Neural progenitor cell (in vitro differentiated cells): Measurements from ENCODE around the gene AKR1B1. TPM values are rescaled to one million over a fixed set of nuclear protein-coding genes. Genes with fewer than 3 reads are reported as not detected.

Experiments used
- DNase-seq: peaks from one replicate; pipeline ENCODE4 v3.0.0-alpha.2; 2016; ENCODE audit warnings: low spot score
- H2AFZ ChIP-seq: fragments of 200-600 bp; sonication (generic); replicated peaks from 2 replicates; pipeline ENCODE4 v1.6.1; 2016; ENCODE audit warnings: antibody characterized with exemption
- H3F3A ChIP-seq: fragments of 200-600 bp; sonication (generic); 2 replicates; pipeline ENCODE4 v1.6.1; 2016; ENCODE audit warnings: antibody characterized with exemption, low read depth
- H3K27ac ChIP-seq: fragments of 200-600 bp; sonication (generic); 2 replicates; pipeline ENCODE4 v1.5.1; 2016; ENCODE audit warnings: mild to moderate bottlenecking
- H3K27me3 ChIP-seq: fragments of 200-600 bp; sonication (generic); 2 replicates; pipeline ENCODE4 v1.6.1; 2016; ENCODE audit warnings: mild to moderate bottlenecking, moderate library complexity
- H3K36me3 ChIP-seq: fragments of 200-600 bp; sonication (generic); 2 replicates; pipeline ENCODE4 v1.5.1; 2016
- H3K4me1 ChIP-seq: fragments of 200-600 bp; sonication (generic); 2 replicates; pipeline ENCODE4 v1.6.1; 2016; ENCODE audit warnings: mixed run types
- H3K4me2 ChIP-seq: fragments of 200-600 bp; sonication (generic); 2 replicates; pipeline ENCODE4 v1.6.1; 2016
- H3K4me3 ChIP-seq: fragments of 200-600 bp; sonication (generic); 2 replicates; pipeline ENCODE4 v1.5.1; 2016
- H3K79me2 ChIP-seq: fragments of 200-600 bp; sonication (generic); 2 replicates; pipeline ENCODE4 v1.6.1; 2016; ENCODE audit warnings: low read depth
- H3K9ac ChIP-seq: fragments of 200-600 bp; sonication (generic); 2 replicates; pipeline ENCODE4 v1.6.1; 2016
- H3K9me3 ChIP-seq: fragments of 200-600 bp; sonication (generic); 2 replicates; pipeline ENCODE4 v1.5.1; 2016; ENCODE audit warnings: low read depth
- H4K20me1 ChIP-seq: fragments of 200-600 bp; sonication (generic); 2 replicates; pipeline ENCODE4 v1.6.1; 2016; ENCODE audit warnings: low read depth
- H3K27ac Mint-ChIP-seq: 3 replicates; pipeline ENCODE4 v1.8.0; 2021; ENCODE audit warnings: mixed read lengths
- H3K27me3 Mint-ChIP-seq: 2 replicates; pipeline ENCODE4 v1.8.0; 2022; ENCODE audit warnings: low read depth, mild to moderate bottlenecking, inconsistent platforms, moderate library complexity, mixed read lengths; ENCODE audit not compliant: insufficient read depth
- H3K36me3 Mint-ChIP-seq: 3 replicates; pipeline ENCODE4 v1.8.0; 2021; ENCODE audit warnings: mixed read lengths
- H3K4me1 Mint-ChIP-seq: 3 replicates; pipeline ENCODE4 v1.8.0; 2021; ENCODE audit warnings: mixed read lengths
- H3K4me3 Mint-ChIP-seq: 3 replicates; pipeline ENCODE4 v1.8.0; 2021; ENCODE audit warnings: mild to moderate bottlenecking, moderate library complexity, mixed read lengths
- H3K9me3 Mint-ChIP-seq: 3 replicates; pipeline ENCODE4 v1.8.0; 2020; ENCODE audit warnings: mixed read lengths
- CTCF ChIP-seq: fragments of 200-600 bp; sonication (generic); IDR thresholded peaks from 2 replicates; pipeline ENCODE4 v1.5.1; 2017; ENCODE audit warnings: antibody characterized with exemption, mild to moderate bottlenecking
- EZH2 ChIP-seq: fragments of 200-600 bp; sonication (generic); IDR thresholded peaks from 2 replicates; pipeline ENCODE4 v1.6.1; 2017; ENCODE audit warnings: antibody characterized with exemption, mild to moderate bottlenecking, moderate library complexity
- EZH2phosphoT487 ChIP-seq: fragments of 200-600 bp; sonication (generic); IDR thresholded peaks from 2 replicates; pipeline ENCODE4 v1.6.1; 2017; ENCODE audit warnings: antibody characterized with exemption
- total RNA-seq: library from RNA; depleted of rRNA; stranded (reverse); fragments of >200 nt; gene quantifications from 2 replicates; pipeline ENCODE4 v1.2.3, GENCODE V29; 2015; ENCODE audit warnings: low replicate concordance

AKR1B1 gene
- total RNA-seq, 1 donor from 2014 or later, result 105 TPM

- H4K20me1 ChIP-seq, result no peaks in the 10 kb centered on the region
- Mint-ChIP-seq H3K27ac (no peak overlapping the region), H3K27me3 (peaks cover 2% of the 10 kb centered on the region), H3K4me3 (no peak overlapping the region), H3K9me3 (no peaks in the 10 kb centered on the region), H3K4me1 (peaks cover 7% of the 10 kb centered on the region), H3K36me3 (no peaks in the 10 kb centered on the region)
- no peak overlapping the region for H3K27ac ChIP-seq
- H3K27me3 ChIP-seq, result peaks cover 32% of the 10 kb centered on the region
- H3K4me3 ChIP-seq, result no peak overlapping the region
- no peaks in the 10 kb centered on the region for H3K79me2 ChIP-seq
- H3K36me3 ChIP-seq, result no peaks in the 10 kb centered on the region
- H3K4me1 ChIP-seq, result no peaks in the 10 kb centered on the region
- H3K4me2 ChIP-seq, result no peak overlapping the region
- H3K9me3 ChIP-seq, result no peaks in the 10 kb centered on the region
- H3K9ac ChIP-seq, result no peak overlapping the region
- no peaks in the 10 kb centered on the region for H3F3A ChIP-seq
- no peak overlapping the region for H2AFZ ChIP-seq
- TF ChIP-seq CTCF, result no peak
- DNase-seq, result no peak
These were observed 29.4 kb downstream of the AKR1B1 start for GRCh38 chr7:134429481-134429880.

- H3K27me3 Mint-ChIP-seq, result peaks cover 2% of the 10 kb centered on the region
- no peaks in the 10 kb centered on the region for H3K79me2 ChIP-seq
- H3K9me3 Mint-ChIP-seq, result no peaks in the 10 kb centered on the region
- no peak overlapping the region for H3K27ac Mint-ChIP-seq
- H2AFZ ChIP-seq, result no peak overlapping the region
- no peaks in the 10 kb centered on the region for H3K4me1 ChIP-seq
- H4K20me1 ChIP-seq, result no peaks in the 10 kb centered on the region
- H3K36me3 ChIP-seq, result no peaks in the 10 kb centered on the region
- no peaks in the 10 kb centered on the region for H3F3A ChIP-seq
- no peak overlapping the region for H3K27ac ChIP-seq
- H3K4me3 Mint-ChIP-seq, result no peak overlapping the region
- no peak overlapping the region for H3K9ac ChIP-seq
- H3K4me2 ChIP-seq, result no peak overlapping the region
- no peak for TF ChIP-seq CTCF
- no peak for TF ChIP-seq EZH2
- no peak for TF ChIP-seq EZH2phosphoT487
- H3K36me3 Mint-ChIP-seq, result no peaks in the 10 kb centered on the region
- peaks cover 32% of the 10 kb centered on the region for H3K27me3 ChIP-seq
- DNase-seq, result no peak
- H3K9me3 ChIP-seq, result no peaks in the 10 kb centered on the region
- no peak overlapping the region for H3K4me3 ChIP-seq
- peaks cover 7% of the 10 kb centered on the region for H3K4me1 Mint-ChIP-seq
These were observed 30.0 kb downstream of the AKR1B1 start for GRCh38 chr7:134428942-134429341.

- no peak overlapping the region for H3K4me2 ChIP-seq
- no peaks in the 10 kb centered on the region for H3K36me3 ChIP-seq
- Mint-ChIP-seq H3K4me1 (peaks cover 7% of the 10 kb centered on the region), H3K27ac (no peak overlapping the region), H3K36me3 (no peaks in the 10 kb centered on the region), H3K9me3 (no peaks in the 10 kb centered on the region), H3K27me3 (peaks cover 4% of the 10 kb centered on the region), H3K4me3 (no peak overlapping the region)
- no peaks in the 10 kb centered on the region for H3K9me3 ChIP-seq
- no peak overlapping the region for H2AFZ ChIP-seq
- DNase-seq, result no peak
- no peaks in the 10 kb centered on the region for H4K20me1 ChIP-seq
- peaks cover 32% of the 10 kb centered on the region for H3K27me3 ChIP-seq
- H3K79me2 ChIP-seq, result no peaks in the 10 kb centered on the region
- TF ChIP-seq EZH2, result no peak
- no peak for TF ChIP-seq CTCF
- H3K27ac ChIP-seq, result no peak overlapping the region
- no peak overlapping the region for H3K9ac ChIP-seq
- no peak overlapping the region for H3K4me3 ChIP-seq
- no peaks in the 10 kb centered on the region for H3F3A ChIP-seq
- no peaks in the 10 kb centered on the region for H3K4me1 ChIP-seq
These were observed 31.0 kb downstream of the AKR1B1 start for GRCh38 chr7:134427896-134428295.

- H3K36me3 ChIP-seq, result no peaks in the 10 kb centered on the region
- no peak overlapping the region for H3K4me3 ChIP-seq
- no peaks in the 10 kb centered on the region for H3F3A ChIP-seq
- no peak for TF ChIP-seq EZH2
- no peak for TF ChIP-seq CTCF
- no peak for TF ChIP-seq EZH2phosphoT487
- no peaks in the 10 kb centered on the region for H3K4me1 Mint-ChIP-seq
- H3K4me2 ChIP-seq, result no peak overlapping the region
- no peak for DNase-seq
- peaks cover 22% of the 10 kb centered on the region for H3K27me3 ChIP-seq
- no peaks in the 10 kb centered on the region for H3K4me1 ChIP-seq
- H3K4me3 Mint-ChIP-seq, result no peak overlapping the region
- H3K79me2 ChIP-seq, result no peaks in the 10 kb centered on the region
- no peaks in the 10 kb centered on the region for H4K20me1 ChIP-seq
- no peak overlapping the region for H3K9ac ChIP-seq
- H3K9me3 ChIP-seq, result no peaks in the 10 kb centered on the region
- peaks cover 4% of the 10 kb centered on the region for H3K27me3 Mint-ChIP-seq
- no peaks in the 10 kb centered on the region for H3K36me3 Mint-ChIP-seq
- H3K27ac ChIP-seq, result no peak overlapping the region
- H3K27ac Mint-ChIP-seq, result no peak overlapping the region
- H3K9me3 Mint-ChIP-seq, result no peaks in the 10 kb centered on the region
- no peak overlapping the region for H2AFZ ChIP-seq
These were observed 33.1 kb downstream of the AKR1B1 start for GRCh38 chr7:134425777-134426176.
